Smooth muscle cell (in vitro differentiated cells): ENCODE data around the gene CAPG. TPM values are rescaled to one million over a fixed set of nuclear protein-coding genes. Genes with fewer than 3 reads are reported as not detected.

ENCODE experiments used
- DNase-seq: peaks from one replicate; lab custom pipeline; 2025; ENCODE audit not compliant: unreplicated experiment; lab: John Stamatoyannopoulos, UW
- H2AFZ ChIP-seq: fragments of 200-600 bp; sonication (generic); 2 replicates; pipeline ENCODE4 v1.6.0; 2016; ENCODE audit warnings: antibody characterized with exemption, low read depth, mild to moderate bottlenecking
- H3F3A ChIP-seq: fragments of 200-600 bp; sonication (generic); 2 replicates; pipeline ENCODE4 v1.6.0; 2017; ENCODE audit warnings: antibody characterized with exemption, low read depth
- H3K27ac ChIP-seq: fragments of 200-600 bp; sonication (generic); 2 replicates; pipeline ENCODE4 v1.5.1; 2016; ENCODE audit warnings: low read depth, mild to moderate bottlenecking
- H3K27me3 ChIP-seq: fragments of 200-600 bp; sonication (generic); 2 replicates; pipeline ENCODE4 v1.6.1; 2016; ENCODE audit warnings: low read depth, mild to moderate bottlenecking
- H3K36me3 ChIP-seq: fragments of 200-600 bp; sonication (generic); 2 replicates; pipeline ENCODE4 v1.5.1; 2016; ENCODE audit warnings: low read depth
- H3K4me1 ChIP-seq: fragments of 200-600 bp; sonication (generic); 2 replicates; pipeline ENCODE4 v1.5.1; 2016; ENCODE audit warnings: low read depth
- H3K4me2 ChIP-seq: fragments of 200-600 bp; sonication (generic); 2 replicates; pipeline ENCODE4 v1.6.0; 2016; ENCODE audit warnings: mild to moderate bottlenecking
- H3K4me3 ChIP-seq: fragments of 200-600 bp; sonication (generic); 2 replicates; pipeline ENCODE4 v1.5.1; 2016; ENCODE audit warnings: mild to moderate bottlenecking
- H3K79me2 ChIP-seq: fragments of 200-600 bp; sonication (generic); 2 replicates; pipeline ENCODE4 v1.6.0; 2016; ENCODE audit warnings: low read depth, mild to moderate bottlenecking
- H3K9ac ChIP-seq: fragments of 200-600 bp; sonication (generic); 2 replicates; pipeline ENCODE4 v1.6.0; 2016; ENCODE audit warnings: low read depth
- H3K9me3 ChIP-seq: fragments of 200-600 bp; sonication (generic); replicated peaks from 2 replicates; pipeline ENCODE4 v1.5.1; 2016; ENCODE audit warnings: low read depth
- H4K20me1 ChIP-seq: fragments of 200-600 bp; sonication (generic); 2 replicates; pipeline ENCODE4 v1.6.0; 2016; ENCODE audit warnings: low read depth
- WGBS: methylation state at CpG from one replicate; pipeline ENCODE4 v1.1.7; 2016; ENCODE audit warnings: low lambda C conversion rate; 5-methylcytosine and 5-hydroxymethylcytosine counted together
- polyA plus RNA-seq: library from polyadenylated mRNA; unstranded; fragments of >200 nt; fragmentation: Nextera tagmentation; extraction: Ambion mirVana; gene quantifications from 2 replicates; pipeline ENCODE4 v1.2.1, GENCODE V29; 2016
- total RNA-seq: library from RNA; depleted of rRNA; stranded (reverse); fragments of >200 nt; gene quantifications from 2 replicates; pipeline ENCODE4 v1.2.3, GENCODE V29; 2014
- TF ChIP-seq, protein P1 (sequence below): fragments of 200-600 bp; sonication (generic); IDR thresholded peaks from 2 replicates; pipeline ENCODE4 v1.5.1; 2017; ENCODE audit warnings: borderline replicate concordance, mild to moderate bottlenecking, antibody characterized with exemption; ENCODE audit not compliant: insufficient read depth, poor library complexity, severe bottlenecking

CAPG gene
- total and polyA plus RNA-seq, 2 experiments from 2014 or later, result 51.6 to 96.2 TPM

DNA sequence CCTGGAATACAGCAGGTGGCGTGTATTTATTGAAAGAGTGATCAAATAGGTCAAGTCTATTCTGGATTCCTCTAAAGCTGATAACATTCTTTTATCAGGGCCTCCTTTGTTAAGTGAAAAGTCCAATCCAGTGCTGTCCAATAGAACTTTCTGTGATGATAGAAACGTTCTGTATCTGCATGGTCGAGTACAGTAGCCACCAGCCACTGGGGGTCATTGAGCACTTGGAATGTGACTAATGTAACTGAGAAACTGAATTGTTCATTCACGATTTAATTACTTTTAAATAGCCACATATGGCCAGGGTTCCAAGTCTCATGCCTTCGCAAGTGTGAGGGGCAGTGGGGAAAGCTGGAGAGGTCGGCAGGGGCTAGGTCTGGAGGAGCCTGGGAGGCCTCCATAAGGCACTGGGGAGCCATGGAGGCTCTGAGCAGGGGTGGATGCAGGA lies 28.9 kb upstream of the CAPG start:
- Histone ChIP-seq H4K20me1 (no peaks in the 10 kb centered on the region), H3K9ac (peak overlapping the region; percentile 92)

DNA sequence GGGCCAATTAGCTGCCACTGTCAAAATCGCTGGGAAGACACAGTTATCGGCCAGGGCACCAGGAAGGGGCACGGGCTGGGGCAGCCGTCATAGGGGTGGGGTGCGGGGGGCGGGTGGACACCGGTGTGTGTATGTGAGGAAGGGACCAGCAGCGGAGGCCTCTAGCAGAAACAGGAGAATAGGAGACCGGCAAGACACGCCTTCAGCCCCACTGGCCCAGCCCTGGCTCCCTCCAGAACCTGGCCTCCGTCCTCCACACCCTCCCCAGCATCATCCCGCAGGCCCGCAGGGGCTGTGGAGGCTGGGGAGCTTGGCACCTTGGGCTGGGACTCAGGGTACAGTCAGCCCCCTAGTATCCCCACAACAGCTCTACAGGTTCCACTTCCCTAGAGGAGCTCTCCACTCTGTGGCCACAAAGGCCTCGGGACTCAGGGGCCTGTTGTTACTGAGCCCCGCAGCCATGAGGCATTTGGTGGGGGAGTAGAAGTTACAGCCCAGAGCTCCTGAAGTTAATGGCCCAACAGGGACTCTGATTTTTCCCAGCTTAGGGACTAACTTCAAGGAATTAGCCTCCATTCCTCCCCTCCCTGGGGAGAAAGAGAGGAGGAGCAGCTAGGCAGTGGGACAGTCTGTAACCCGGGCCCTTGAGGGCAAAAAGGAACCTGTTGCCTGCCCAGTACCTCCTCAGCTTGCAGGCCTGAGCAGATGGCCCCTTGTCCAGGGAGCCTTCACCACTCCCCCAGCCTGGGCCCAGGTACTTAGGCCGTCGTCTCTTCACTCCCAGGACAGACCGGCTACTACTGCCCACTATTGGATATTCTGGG lies 28.2 kb upstream of the CAPG start:
- WGBS, result 42% methylated on average over 14 of the region's 19 CpGs

More for the DNA sequence above, 28.9 kb upstream of the CAPG start:
- TF ChIP-seq, protein P1, sequence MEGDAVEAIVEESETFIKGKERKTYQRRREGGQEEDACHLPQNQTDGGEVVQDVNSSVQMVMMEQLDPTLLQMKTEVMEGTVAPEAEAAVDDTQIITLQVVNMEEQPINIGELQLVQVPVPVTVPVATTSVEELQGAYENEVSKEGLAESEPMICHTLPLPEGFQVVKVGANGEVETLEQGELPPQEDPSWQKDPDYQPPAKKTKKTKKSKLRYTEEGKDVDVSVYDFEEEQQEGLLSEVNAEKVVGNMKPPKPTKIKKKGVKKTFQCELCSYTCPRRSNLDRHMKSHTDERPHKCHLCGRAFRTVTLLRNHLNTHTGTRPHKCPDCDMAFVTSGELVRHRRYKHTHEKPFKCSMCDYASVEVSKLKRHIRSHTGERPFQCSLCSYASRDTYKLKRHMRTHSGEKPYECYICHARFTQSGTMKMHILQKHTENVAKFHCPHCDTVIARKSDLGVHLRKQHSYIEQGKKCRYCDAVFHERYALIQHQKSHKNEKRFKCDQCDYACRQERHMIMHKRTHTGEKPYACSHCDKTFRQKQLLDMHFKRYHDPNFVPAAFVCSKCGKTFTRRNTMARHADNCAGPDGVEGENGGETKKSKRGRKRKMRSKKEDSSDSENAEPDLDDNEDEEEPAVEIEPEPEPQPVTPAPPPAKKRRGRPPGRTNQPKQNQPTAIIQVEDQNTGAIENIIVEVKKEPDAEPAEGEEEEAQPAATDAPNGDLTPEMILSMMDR, result no peak
- Histone ChIP-seq H3K9me3 (no peaks in the 10 kb centered on the region), H2AFZ (no peak overlapping the region), H3K4me2 (no peak overlapping the region), H3K4me3 (no peak overlapping the region), H3K79me2 (no peaks in the 10 kb centered on the region), H3F3A (peaks cover 6% of the 10 kb centered on the region), H3K4me1 (peaks cover 17% of the 10 kb centered on the region), H3K27ac (peak overlapping the region; percentile 97), H3K36me3 (no peaks in the 10 kb centered on the region), H3K27me3 (no peaks in the 10 kb centered on the region)
- 90% methylated on average over 6 of the region's 6 CpGs for WGBS
- DNase-seq, result no peak

DNA sequence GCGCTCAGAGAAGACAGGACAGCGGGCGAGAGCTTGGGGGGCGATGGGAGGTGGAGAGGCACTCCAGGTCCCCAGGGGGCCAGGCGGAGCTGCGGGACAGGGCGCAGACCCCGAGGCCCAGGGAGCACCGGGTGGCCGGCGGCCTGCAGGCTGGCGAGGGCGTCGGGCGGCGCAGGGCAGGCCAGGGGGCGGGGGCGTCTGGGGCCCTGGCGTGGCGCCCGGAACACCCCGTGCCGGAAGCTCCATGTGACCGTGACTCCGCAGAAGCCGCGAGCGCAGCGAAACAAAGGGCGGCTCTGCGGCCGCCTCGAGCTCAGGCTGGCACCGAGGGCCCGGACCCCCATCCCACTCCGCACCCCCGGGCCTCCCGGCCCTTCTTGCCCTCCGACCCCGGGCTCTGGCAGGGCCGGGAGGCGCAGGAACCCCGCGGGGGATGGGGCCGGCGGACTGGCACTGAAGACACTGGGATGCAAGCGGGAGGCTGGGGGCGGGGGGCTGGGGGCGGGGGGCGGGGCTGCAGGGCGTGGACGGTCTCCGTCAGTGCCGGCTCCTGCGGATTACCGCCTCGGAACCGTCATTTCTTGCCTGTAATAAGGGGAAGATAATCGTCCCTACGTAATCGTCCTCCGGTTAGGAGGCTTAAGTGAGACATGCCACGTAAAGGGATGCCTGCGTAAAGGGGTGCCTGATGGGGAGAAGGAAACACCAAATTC lies 27.5 kb upstream of the CAPG start:
- WGBS, result 4% methylated on average over 23 of the region's 64 CpGs

More for the DNA sequence above, 28.2 kb upstream of the CAPG start:
- no peaks in the 10 kb centered on the region for H3K79me2 ChIP-seq
- peak overlapping the region; percentile 61 for H2AFZ ChIP-seq
- H3K4me3 ChIP-seq, result peak overlapping the region; percentile 52
- no peaks in the 10 kb centered on the region for H3K36me3 ChIP-seq
- no peaks in the 10 kb centered on the region for H3K9me3 ChIP-seq
- H3F3A ChIP-seq, result peaks cover 6% of the 10 kb centered on the region
- TF ChIP-seq, protein P1, result no peak
- H4K20me1 ChIP-seq, result no peaks in the 10 kb centered on the region
- no peak for DNase-seq
- peaks cover 17% of the 10 kb centered on the region for H3K4me1 ChIP-seq
- H3K9ac ChIP-seq, result peak overlapping the region; percentile 92
- peak overlapping the region; percentile 97 for H3K27ac ChIP-seq
- no peaks in the 10 kb centered on the region for H3K27me3 ChIP-seq
- peak overlapping the region; percentile 90 for H3K4me2 ChIP-seq

More for the DNA sequence above, 27.5 kb upstream of the CAPG start:
- peaks cover 17% of the 10 kb centered on the region for H3K4me1 ChIP-seq
- peak overlapping the region; percentile 90 for H3K4me2 ChIP-seq
- H3K79me2 ChIP-seq, result no peaks in the 10 kb centered on the region
- no peaks in the 10 kb centered on the region for H3K36me3 ChIP-seq
- H3K27me3 ChIP-seq, result no peaks in the 10 kb centered on the region
- no peaks in the 10 kb centered on the region for H3K9me3 ChIP-seq
- peak overlapping the region; percentile 97 for H3K27ac ChIP-seq
- H4K20me1 ChIP-seq, result no peaks in the 10 kb centered on the region
- H3K4me3 ChIP-seq, result peak overlapping the region; percentile 52
- peak; percentile 95 for DNase-seq
- TF ChIP-seq, protein P1, result no peak
- H2AFZ ChIP-seq, result peak overlapping the region; percentile 61
- peaks cover 6% of the 10 kb centered on the region for H3F3A ChIP-seq
- H3K9ac ChIP-seq, result peak overlapping the region; percentile 92
